Thyroid gland (tissue), 4 donors: Measurements from ENCODE around the gene LRRC8D.

Source experiments
- CTCF ChIP-seq, 6 experiments: fragments of 200-600 bp in 3 of 6; fragments of 450-650 bp in 3 of 6; sonication (generic) in 3 of 6; IDR thresholded peaks; one replicate each; pipeline ENCODE4 v1.5.1; 2016 to 2019; ENCODE audit warnings: antibody characterized with exemption in 6 of 6, mild to moderate bottlenecking in 2 of 6, inconsistent platforms in 1 of 6, moderate library complexity in 1 of 6
- POLR2A ChIP-seq, 2 donors: fragments of 450-650 bp; IDR thresholded peaks; one replicate each; pipeline ENCODE4 v1.6.1; 2017; ENCODE audit warnings: antibody characterized with exemption in 2 of 2, mild to moderate bottlenecking in 2 of 2, moderate library complexity in 1 of 2

- no peak for TF ChIP-seq CTCF (IDR thresholded peaks at IDR 0.05)
- no peak for TF ChIP-seq POLR2A (IDR thresholded peaks at IDR 0.05)
Observed at GRCh38 chr1:89881415-89882058, 60.7 kb downstream of the LRRC8D start.
